Left colon (tissue), 2 donors: ENCODE measurements around the gene EXOC6. TPM values are rescaled to one million over a fixed set of nuclear protein-coding genes. Genes with fewer than 3 reads are reported as not detected.
"Not testable (repeated sequence)": the region's sequence is repeated elsewhere in the genome, so short reads cannot be mapped to it uniquely, and the experiment has no call there.

Source experiments
- ATAC-seq: fragments of 200-7000 bp; cut with Tn5 transposase; one replicate; pipeline ENCODE4 v1.9.1; 2020; ENCODE audit warnings: mild to moderate bottlenecking, moderate library complexity
- DNase-seq, 2 donors: peaks; one replicate each; pipeline ENCODE4 v3.0.0-alpha.2; 2020
- intact Hi-C, 2 donors: fragments of 100-400 bp; cut with DNase I in 1 of 2; cut with micrococcal nuclease in 1 of 2; formaldehyde crosslinking; loops; one replicate each; pipeline versions ENCODE4 v1.11.2 to v1.14.0; 2022; cut with DNase I, micrococcal nuclease
- total RNA-seq, 2 donors: library from RNA; stranded (reverse); fragmentation: NEBNext Ultra II Directional; extraction: Animal tissue kit (Norgen Biotek cat#: 25700); gene quantifications; one replicate each; pipeline ENCODE4 v1.2.1, GENCODE V29; 2021
- donor health status: DM: no; HTN: no; CAD: no.
- donor health status: DM: yes; HTN: yes; CAD: no.

The EXOC6 gene
- total RNA-seq, 2 donors from 2014 or later: 13.2 to 13.6 TPM

GRCh38 chr10:92915892-92916291, 67.6 kb downstream of the EXOC6 start:
- no peak for ATAC-seq

GRCh38 chr10:92916433-92916832, 68.1 kb downstream of the EXOC6 start:
- ATAC-seq: no peak
- DNase-seq: no peak
- intact Hi-C loops: no loop called here

More at GRCh38 chr10:92915892-92916291, 67.6 kb downstream of the EXOC6 start:
- no peak for DNase-seq
- intact Hi-C loops: no loop called here

- no peak for ATAC-seq
- no peak for DNase-seq
These were observed 70.3 kb downstream of the EXOC6 start for GRCh38 chr10:92918603-92919002.

GRCh38 chr10:92920866-92921265, 72.5 kb downstream of the EXOC6 start:
- DNase-seq (no peak), ATAC-seq (no peak)
- intact Hi-C loops: no loop called here

More at GRCh38 chr10:92918603-92919002, 70.3 kb downstream of the EXOC6 start:
- intact Hi-C loops: no loop called here

- DNase-seq (no peak), ATAC-seq (no peak)
- intact Hi-C loops: no loop called here
These were observed 75.1 kb downstream of the EXOC6 start for GRCh38 chr10:92923416-92923815.

GRCh38 chr10:92929896-92930295, 81.6 kb downstream of the EXOC6 start:
- intact Hi-C loops: no loop called here
- ATAC-seq: no peak
- DNase-seq: no peak

- ATAC-seq (no peak), DNase-seq (no peak)
- intact Hi-C loops: no loop called here
These were observed 83.3 kb downstream of the EXOC6 start for GRCh38 chr10:92931597-92931996.

- no peak for DNase-seq
- intact Hi-C loops: no loop called here
- ATAC-seq: no peak
These were observed 89.6 kb downstream of the EXOC6 start for GRCh38 chr10:92937876-92938275.

GRCh38 chr10:92938841-92939240, 90.5 kb downstream of the EXOC6 start:
- ATAC-seq: no peak
- intact Hi-C loops: no loop called here
- DNase-seq: no peak

GRCh38 chr10:92942226-92942625, 93.9 kb downstream of the EXOC6 start:
- intact Hi-C loops: no loop called here
- no peak for ATAC-seq
- DNase-seq: no peak

GRCh38 chr10:92946491-92946890, 98.2 kb downstream of the EXOC6 start:
- no peak for ATAC-seq
- intact Hi-C loops: no loop called here
- DNase-seq: no peak

GRCh38 chr10:92952573-92952972, 104.3 kb downstream of the EXOC6 start:
- DNase-seq, intact Hi-C loops, ATAC-seq: not testable (repeated sequence)

GRCh38 chr10:92957223-92958010, 109.1 kb downstream of the EXOC6 start:
- intact Hi-C loops: no loop called here
- no peak for ATAC-seq
- no peak for DNase-seq

- intact Hi-C loops: no loop called here
- ATAC-seq (no peak), DNase-seq (no peak)
These were observed 113.3 kb downstream of the EXOC6 start for GRCh38 chr10:92961638-92962037.

- no peak for ATAC-seq
- intact Hi-C loops: no loop called here
- DNase-seq: no peak
These were observed 117.0 kb downstream of the EXOC6 start for GRCh38 chr10:92965314-92965713.

- intact Hi-C loops: no loop called here
- DNase-seq (no peak), ATAC-seq (no peak)
These were observed 119.3 kb downstream of the EXOC6 start for GRCh38 chr10:92967641-92968040.

- DNase-seq: no peak
- no peak for ATAC-seq
- intact Hi-C loops: no loop called here
These were observed 120.8 kb downstream of the EXOC6 start for GRCh38 chr10:92969151-92969550.

GRCh38 chr10:92970301-92971070, 122.2 kb downstream of the EXOC6 start:
- no peak for ATAC-seq
- DNase-seq: no peak
- intact Hi-C loops: no loop called here

GRCh38 chr10:92972066-92972870, 123.9 kb downstream of the EXOC6 start:
- intact Hi-C loops: no loop called here
- ATAC-seq (peak; percentile 97), DNase-seq (peak; percentile 9 to 35)
